AG09309 (cell line): ENCODE data around the gene DNAJC25.

Experiments
- DNase-seq: peaks from one replicate; pipeline ENCODE4 v3.0.0-alpha.2; 2010; ENCODE audit warnings: low read depth
- H3K4me3 ChIP-seq: 2 replicates; pipeline ENCODE4 v1.5.1; 2011; ENCODE audit warnings: mild to moderate bottlenecking, low read depth, low read length, moderate library complexity; ENCODE audit not compliant: control insufficient read depth
- TF ChIP-seq, protein P1 (sequence below): IDR thresholded peaks from 2 replicates; pipeline ENCODE4 v1.5.1; 2011; ENCODE audit warnings: mild to moderate bottlenecking, low read depth, low read length, inconsistent platforms; ENCODE audit not compliant: insufficient read depth, control insufficient read depth; ENCODE audit errors: missing control alignments

DNAJC25 gene

GRCh38 chr9:111633389-111633736, 2.2 kb downstream of the DNAJC25 start:
- TF ChIP-seq, protein P1, sequence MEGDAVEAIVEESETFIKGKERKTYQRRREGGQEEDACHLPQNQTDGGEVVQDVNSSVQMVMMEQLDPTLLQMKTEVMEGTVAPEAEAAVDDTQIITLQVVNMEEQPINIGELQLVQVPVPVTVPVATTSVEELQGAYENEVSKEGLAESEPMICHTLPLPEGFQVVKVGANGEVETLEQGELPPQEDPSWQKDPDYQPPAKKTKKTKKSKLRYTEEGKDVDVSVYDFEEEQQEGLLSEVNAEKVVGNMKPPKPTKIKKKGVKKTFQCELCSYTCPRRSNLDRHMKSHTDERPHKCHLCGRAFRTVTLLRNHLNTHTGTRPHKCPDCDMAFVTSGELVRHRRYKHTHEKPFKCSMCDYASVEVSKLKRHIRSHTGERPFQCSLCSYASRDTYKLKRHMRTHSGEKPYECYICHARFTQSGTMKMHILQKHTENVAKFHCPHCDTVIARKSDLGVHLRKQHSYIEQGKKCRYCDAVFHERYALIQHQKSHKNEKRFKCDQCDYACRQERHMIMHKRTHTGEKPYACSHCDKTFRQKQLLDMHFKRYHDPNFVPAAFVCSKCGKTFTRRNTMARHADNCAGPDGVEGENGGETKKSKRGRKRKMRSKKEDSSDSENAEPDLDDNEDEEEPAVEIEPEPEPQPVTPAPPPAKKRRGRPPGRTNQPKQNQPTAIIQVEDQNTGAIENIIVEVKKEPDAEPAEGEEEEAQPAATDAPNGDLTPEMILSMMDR = no peak
- DNase-seq = no peak
- H3K4me3 ChIP-seq = no peak overlapping the region

GRCh38 chr9:111634860-111635259, 3.7 kb downstream of the DNAJC25 start:
- no peak for DNase-seq
- H3K4me3 ChIP-seq = no peak overlapping the region
- TF ChIP-seq, protein P1 = no peak

DNA sequence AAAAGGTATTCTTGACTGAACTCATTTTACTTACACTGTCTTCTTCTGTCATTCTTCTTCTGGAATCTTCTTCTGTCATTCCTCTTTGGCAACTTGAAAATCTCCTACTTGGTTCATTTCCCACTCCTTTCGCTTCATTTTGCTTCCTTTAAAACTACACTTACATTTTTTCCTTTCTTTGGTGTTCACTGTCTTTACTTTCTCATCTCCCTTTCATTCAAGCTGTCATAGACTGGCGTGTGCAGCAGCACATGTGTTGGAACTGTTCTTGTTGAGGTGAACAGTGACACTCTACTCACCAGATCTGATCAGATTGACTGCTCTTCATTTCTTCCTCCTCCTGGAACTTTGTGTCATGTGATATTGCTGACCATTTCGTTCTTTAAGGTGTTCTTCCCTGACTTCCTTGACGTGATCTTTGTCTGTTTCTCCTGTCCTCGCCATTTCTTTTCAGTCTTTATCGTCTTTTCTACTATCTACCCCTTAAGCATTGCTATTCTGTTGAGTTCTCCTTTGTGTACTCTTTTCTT, 6.4 kb downstream of the DNAJC25 start:
- TF ChIP-seq, protein P1 = no peak
- DNase-seq = no peak
- no peak overlapping the region for H3K4me3 ChIP-seq

- TF ChIP-seq, protein P1 = no peak
- DNase-seq = no peak
- no peak overlapping the region for H3K4me3 ChIP-seq
Observed at GRCh38 chr9:111644195-111644772, 13.2 kb downstream of the DNAJC25 start.

- TF ChIP-seq, protein P1 = no peak
- no peak overlapping the region for H3K4me3 ChIP-seq
Observed at GRCh38 chr9:111645806-111646205, 14.7 kb downstream of the DNAJC25 start.

DNA sequence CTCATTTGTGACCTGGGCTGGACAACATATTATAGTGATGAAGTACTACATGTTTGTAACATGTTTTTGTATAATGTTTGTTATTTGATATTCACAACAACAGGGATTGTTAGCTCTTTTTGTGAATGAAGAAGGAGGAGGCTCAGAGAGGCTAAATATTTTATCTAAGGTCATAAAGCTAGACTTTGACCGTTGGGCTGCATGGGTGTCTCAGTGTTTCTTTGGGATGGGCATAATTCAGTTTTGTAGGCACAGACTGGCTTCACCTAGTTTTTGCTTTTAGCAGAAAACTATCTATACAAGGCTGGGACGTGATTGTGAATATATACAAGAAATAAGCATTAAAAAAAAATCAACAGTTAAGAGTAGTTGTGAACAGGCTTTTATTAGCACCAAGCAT, 15.3 kb downstream of the DNAJC25 start:
- no peak overlapping the region for H3K4me3 ChIP-seq
- DNase-seq = no peak
- TF ChIP-seq, protein P1 = no peak

More at GRCh38 chr9:111645806-111646205, 14.7 kb downstream of the DNAJC25 start:
- no peak for DNase-seq
